Sigmoid colon (tissue), 4 donors: ENCODE data around the gene TMEM26.

Experiments used
- CTCF ChIP-seq, 4 experiments: fragments of 450-650 bp in 3 of 4; fragments of 200-600 bp in 1 of 4; IDR thresholded peaks; one replicate each; pipeline ENCODE4 v1.5.1; 2016 to 2019; ENCODE audit warnings: antibody characterized with exemption in 4 of 4, mild to moderate bottlenecking in 3 of 4, moderate library complexity in 2 of 4
- POLR2A ChIP-seq, 2 donors: fragments of 450-650 bp; IDR thresholded peaks; one replicate each; pipeline ENCODE4 v1.6.1; 2016; ENCODE audit warnings: antibody characterized with exemption in 2 of 2, mild to moderate bottlenecking in 2 of 2, moderate library complexity in 2 of 2
- POLR2AphosphoS5 ChIP-seq, 4 donors: sonication (generic); formaldehyde crosslinking; IDR thresholded peaks; one replicate each; pipeline ENCODE4 v1.6.1; 2017; ENCODE audit warnings: antibody characterized with exemption in 4 of 4

DNA sequence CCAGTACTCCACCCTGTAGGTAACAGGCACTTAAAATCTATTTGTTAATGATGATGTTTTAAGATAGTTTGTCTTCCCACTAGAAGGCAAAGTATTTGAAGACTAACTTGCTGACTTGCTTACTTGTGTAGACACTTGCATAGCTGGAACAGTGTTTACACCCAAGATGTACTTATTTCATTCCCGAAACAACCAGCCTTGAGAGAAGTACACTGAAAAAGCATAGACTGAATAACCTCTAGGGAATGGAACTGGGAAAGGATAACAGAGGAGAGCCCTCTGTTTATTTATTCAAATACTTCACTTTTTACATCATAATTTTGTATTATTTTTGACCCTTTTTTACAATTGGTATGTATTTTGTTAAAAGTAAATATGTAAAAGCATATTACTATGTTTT, 33.1 kb upstream of the TMEM26 start:
- TF ChIP-seq POLR2A (IDR thresholded peaks at IDR 0.05) (no peak), POLR2AphosphoS5 (IDR thresholded peaks at IDR 0.05) (no peak), CTCF (IDR thresholded peaks at IDR 0.05) (no peak)
